Prostate gland (tissue), 2 donors: ENCODE results near the gene FNBP1. TPM values are rescaled to one million over a fixed set of nuclear protein-coding genes. Genes with fewer than 3 reads are reported as not detected.

Experiments used
- DNase-seq: peaks from one replicate; pipeline ENCODE4 v3.0.0-alpha.2; 2019; ENCODE audit warnings: low spot score
- H3K27ac ChIP-seq, 2 donors: fragments of 200-600 bp; sonication (generic); 2 replicates each; pipeline ENCODE4 v1.5.1; 2017 to 2019
- H3K27me3 ChIP-seq: fragments of 200-600 bp; sonication (generic); replicated peaks from 2 replicates; pipeline ENCODE4 v1.5.1; 2019; ENCODE audit not compliant: insufficient read depth
- H3K36me3 ChIP-seq, 2 donors: fragments of 200-600 bp; sonication (generic); 1 replicate in 1 of 2; 2 replicates in 1 of 2; pipeline versions ENCODE4 v1.5.1 to v1.8.1; 2017 to 2019
- H3K4me1 ChIP-seq: fragments of 200-600 bp; sonication (generic); replicated peaks from 2 replicates; pipeline ENCODE4 v1.5.1; 2019
- H3K4me3 ChIP-seq, 2 donors: fragments of 200-600 bp; sonication (generic); 2 replicates each; pipeline ENCODE4 v1.5.1; 2017 to 2019
- H3K9me3 ChIP-seq: fragments of 200-600 bp; sonication (generic); 2 replicates; pipeline ENCODE4 v1.5.1; 2017
- POLR2A ChIP-seq: fragments of 450-650 bp; IDR thresholded peaks from one replicate; pipeline ENCODE4 v1.6.1; 2016; ENCODE audit warnings: antibody characterized with exemption, mild to moderate bottlenecking
- POLR2AphosphoS5 ChIP-seq: sonication (generic); formaldehyde crosslinking; IDR thresholded peaks from one replicate; pipeline ENCODE4 v1.6.1; 2017; ENCODE audit warnings: antibody characterized with exemption
- WGBS: methylation state at CpG from one replicate; pipeline ENCODE4 v1.1.5; 2018; 5-methylcytosine and 5-hydroxymethylcytosine counted together
- intact Hi-C: fragments of 100-400 bp; cut with DNase I; formaldehyde crosslinking; loops from one replicate; pipeline ENCODE4 v1.14.2; 2022
- total RNA-seq, 2 donors: library from RNA; depleted of rRNA; stranded (reverse); fragments of >200 nt; gene quantifications; one replicate each; pipeline ENCODE4 v1.1.0, GENCODE V29; 2016
- TF ChIP-seq, protein P1 (sequence below), 4 experiments: fragments of 200-600 bp in 2 of 4; fragments of 450-650 bp in 2 of 4; sonication (generic) in 2 of 4; IDR thresholded peaks; 1 replicate in 3 of 4; 2 replicates in 1 of 4; pipeline ENCODE4 v1.5.1; 2016 to 2019; ENCODE audit warnings: antibody characterized with exemption in 4 of 4, mild to moderate bottlenecking in 2 of 4, moderate library complexity in 2 of 4

The FNBP1 gene
- total RNA-seq, 2 donors from 2014 or later = 34.6 to 93.7 TPM

GRCh38 chr9:129874261-129875101, 168.5 kb downstream of the FNBP1 start:
- no peak for DNase-seq
- WGBS = 90% methylated on average over 38 of the region's 38 CpGs
- Histone ChIP-seq H3K36me3 (peaks cover 18 to 27% of the 10 kb centered on the region in 2 donors), H3K27me3 (no peaks in the 10 kb centered on the region), H3K4me1 (no peaks in the 10 kb centered on the region), H3K9me3 (no peaks in the 10 kb centered on the region), H3K27ac (no peak overlapping the region), H3K4me3 (no peak overlapping the region)
- intact Hi-C loops = no loop called here
- TF ChIP-seq, protein P1, sequence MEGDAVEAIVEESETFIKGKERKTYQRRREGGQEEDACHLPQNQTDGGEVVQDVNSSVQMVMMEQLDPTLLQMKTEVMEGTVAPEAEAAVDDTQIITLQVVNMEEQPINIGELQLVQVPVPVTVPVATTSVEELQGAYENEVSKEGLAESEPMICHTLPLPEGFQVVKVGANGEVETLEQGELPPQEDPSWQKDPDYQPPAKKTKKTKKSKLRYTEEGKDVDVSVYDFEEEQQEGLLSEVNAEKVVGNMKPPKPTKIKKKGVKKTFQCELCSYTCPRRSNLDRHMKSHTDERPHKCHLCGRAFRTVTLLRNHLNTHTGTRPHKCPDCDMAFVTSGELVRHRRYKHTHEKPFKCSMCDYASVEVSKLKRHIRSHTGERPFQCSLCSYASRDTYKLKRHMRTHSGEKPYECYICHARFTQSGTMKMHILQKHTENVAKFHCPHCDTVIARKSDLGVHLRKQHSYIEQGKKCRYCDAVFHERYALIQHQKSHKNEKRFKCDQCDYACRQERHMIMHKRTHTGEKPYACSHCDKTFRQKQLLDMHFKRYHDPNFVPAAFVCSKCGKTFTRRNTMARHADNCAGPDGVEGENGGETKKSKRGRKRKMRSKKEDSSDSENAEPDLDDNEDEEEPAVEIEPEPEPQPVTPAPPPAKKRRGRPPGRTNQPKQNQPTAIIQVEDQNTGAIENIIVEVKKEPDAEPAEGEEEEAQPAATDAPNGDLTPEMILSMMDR (IDR thresholded peaks at IDR 0.05) = no peak

GRCh38 chr9:129873563-129874190, 169.3 kb downstream of the FNBP1 start:
- Histone ChIP-seq H3K27ac (no peak overlapping the region), H3K27me3 (no peaks in the 10 kb centered on the region), H3K36me3 (peaks cover 18 to 23% of the 10 kb centered on the region in 2 donors), H3K9me3 (no peaks in the 10 kb centered on the region), H3K4me1 (no peaks in the 10 kb centered on the region), H3K4me3 (no peak overlapping the region)
- intact Hi-C loops = no loop called here
- WGBS = 80% methylated on average over 16 of the region's 16 CpGs
- DNase-seq = no peak
- TF ChIP-seq POLR2AphosphoS5 (no peak), POLR2A (no peak)
- TF ChIP-seq, protein P1 (IDR thresholded peaks at IDR 0.05) = no peak

DNA sequence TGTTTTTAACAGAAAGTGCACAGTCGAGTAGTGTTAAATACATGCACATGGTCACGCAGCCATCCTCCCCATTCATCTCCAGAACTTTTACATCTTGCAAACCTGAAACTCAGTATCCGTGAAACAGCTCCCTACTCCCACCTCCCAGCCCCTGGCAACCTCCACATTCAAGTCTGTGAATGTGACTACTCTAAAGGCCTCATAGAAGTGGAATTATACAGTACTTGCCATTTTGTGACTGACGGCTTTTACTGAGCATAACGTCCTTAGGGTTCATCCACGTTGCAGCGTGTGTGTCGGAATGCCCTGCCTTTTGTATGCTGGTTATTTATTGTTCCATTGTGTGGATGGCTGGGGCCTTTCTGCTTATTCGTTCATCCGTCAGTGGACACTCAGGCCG, 171.9 kb downstream of the FNBP1 start:
- H3K4me1 ChIP-seq = no peaks in the 10 kb centered on the region
- intact Hi-C loops = no loop called here
- no peak overlapping the region for H3K4me3 ChIP-seq
- no peak for DNase-seq
- H3K9me3 ChIP-seq = no peaks in the 10 kb centered on the region
- TF ChIP-seq POLR2A (no peak), POLR2AphosphoS5 (no peak)
- TF ChIP-seq, protein P1 (IDR thresholded peaks at IDR 0.05) = no peak
- WGBS = 86% methylated on average over 10 of the region's 11 CpGs
- no peaks in the 10 kb centered on the region for H3K27me3 ChIP-seq
- peaks cover 17 to 18% of the 10 kb centered on the region in 2 donors for H3K36me3 ChIP-seq
- no peak overlapping the region for H3K27ac ChIP-seq

DNA sequence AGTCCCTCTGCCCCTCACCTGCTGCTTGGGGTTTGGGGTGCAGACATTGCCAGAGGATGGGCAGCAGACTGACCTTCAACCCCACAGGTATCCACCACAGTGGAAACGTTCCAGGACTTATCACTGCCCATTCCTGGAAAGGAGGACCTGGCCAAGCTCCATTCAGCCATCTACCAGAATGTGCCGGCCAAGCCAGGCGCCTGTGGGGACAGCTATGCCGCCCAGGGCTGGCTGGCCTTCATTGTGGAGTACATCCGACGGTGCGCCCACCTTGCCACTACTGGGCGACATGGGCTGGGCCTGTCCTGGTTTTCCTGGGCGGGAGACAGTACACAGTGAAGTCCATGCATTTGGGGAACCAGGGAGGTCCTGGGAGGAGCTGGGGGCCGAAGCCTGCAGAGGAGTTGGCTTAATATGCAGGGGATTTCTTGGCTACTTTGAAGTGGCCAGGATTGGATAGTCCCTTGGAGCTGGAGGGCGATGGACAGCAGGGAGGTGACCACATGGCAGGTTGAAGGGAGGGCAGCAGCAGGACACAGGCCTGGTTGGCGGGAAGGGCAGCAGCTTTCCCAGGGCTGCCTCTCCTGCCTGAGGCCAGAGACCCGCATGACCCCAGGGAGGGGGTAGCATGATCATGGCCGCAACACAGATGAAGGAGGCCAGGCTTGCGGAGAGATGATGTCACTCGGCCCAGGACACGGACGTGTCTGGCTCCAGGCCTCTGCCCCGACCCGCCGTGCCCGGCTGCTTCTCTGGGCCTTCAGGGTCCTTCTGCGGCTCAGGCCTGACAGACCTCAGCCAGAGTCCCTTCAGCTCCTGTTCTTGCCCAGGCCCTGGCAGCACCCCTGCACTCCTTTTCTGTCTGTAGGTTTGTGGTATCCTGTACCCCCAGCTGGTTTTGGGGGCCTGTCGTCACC, 173.1 kb downstream of the FNBP1 start:
- H3K4me3 ChIP-seq = no peak overlapping the region
- no peak for TF ChIP-seq POLR2AphosphoS5
- TF ChIP-seq, protein P1 (IDR thresholded peaks at IDR 0.05) = no peak
- no peak for TF ChIP-seq POLR2A
- no peaks in the 10 kb centered on the region for H3K9me3 ChIP-seq
- intact Hi-C loops = no loop called here
- no peaks in the 10 kb centered on the region for H3K27me3 ChIP-seq
- no peak overlapping the region for H3K27ac ChIP-seq
- H3K4me1 ChIP-seq = no peaks in the 10 kb centered on the region
- 89% methylated on average over 24 of the region's 24 CpGs for WGBS
- DNase-seq = no peak
- peaks cover 5 to 10% of the 10 kb centered on the region in 2 donors for H3K36me3 ChIP-seq
